KMS-11 (cell line): ENCODE measurements around the gene TEAD1.

ENCODE experiments used
- H2AFZ ChIP-seq: fragments of 200-600 bp; sonication (generic); 2 replicates; pipeline ENCODE4 v1.6.1; 2016; ENCODE audit warnings: antibody characterized with exemption, mixed run types, low read depth
- H3K27ac ChIP-seq: fragments of 200-600 bp; sonication (generic); 2 replicates; pipeline ENCODE4 v1.6.1; 2016; ENCODE audit warnings: mild to moderate bottlenecking, mixed run types
- H3K27me3 ChIP-seq: fragments of 200-600 bp; sonication (generic); 2 replicates; pipeline ENCODE4 v1.6.1; 2017; ENCODE audit warnings: mild to moderate bottlenecking, low read depth, mixed run types, moderate library complexity; ENCODE audit not compliant: insufficient read depth
- H3K36me3 ChIP-seq: fragments of 200-600 bp; sonication (generic); 2 replicates; pipeline ENCODE4 v1.6.1; 2017; ENCODE audit warnings: mild to moderate bottlenecking, mixed run types; ENCODE audit not compliant: insufficient read depth
- H3K4me1 ChIP-seq: fragments of 200-600 bp; sonication (generic); 2 replicates; pipeline ENCODE4 v1.6.1; 2016; ENCODE audit warnings: mild to moderate bottlenecking, low read depth, mixed run types; ENCODE audit not compliant: poor library complexity, severe bottlenecking
- H3K4me2 ChIP-seq: fragments of 200-600 bp; sonication (generic); 2 replicates; pipeline ENCODE4 v1.7.0; 2016; ENCODE audit warnings: mild to moderate bottlenecking, mixed run types
- H3K4me3 ChIP-seq: fragments of 200-600 bp; sonication (generic); IDR thresholded peaks from 2 replicates; pipeline ENCODE4 v1.6.1; 2017; ENCODE audit warnings: low read depth, low read length, mixed read lengths; ENCODE audit not compliant: insufficient read depth
- H3K79me2 ChIP-seq: fragments of 200-600 bp; sonication (generic); 2 replicates; pipeline ENCODE4 v1.6.1; 2016; ENCODE audit warnings: low read depth, mixed run types; ENCODE audit not compliant: insufficient read depth
- H3K9ac ChIP-seq: fragments of 200-600 bp; sonication (generic); 2 replicates; pipeline ENCODE4 v1.6.1; 2016; ENCODE audit warnings: mild to moderate bottlenecking, mixed run types
- H4K20me1 ChIP-seq: fragments of 200-600 bp; sonication (generic); 2 replicates; pipeline ENCODE4 v1.6.1; 2016; ENCODE audit warnings: mild to moderate bottlenecking, mixed run types; ENCODE audit not compliant: insufficient read depth
- CTCF ChIP-seq: fragments of 200-600 bp; sonication (generic); conservative IDR thresholded peaks from 2 replicates; pipeline ENCODE4 v1.6.1; 2017; ENCODE audit warnings: low read depth, mild to moderate bottlenecking, antibody characterized with exemption, low read length, moderate library complexity, mixed read lengths

Gene TEAD1

GRCh38 chr11:12901272-12901671 lies 227.1 kb downstream of the TEAD1 start:
- H3K4me2 ChIP-seq = 0 out of 2 replicates have a peak overlapping the region, but pooled peaks have one; percentile 18

GRCh38 chr11:12901874-12902481 lies 227.8 kb downstream of the TEAD1 start:
- H3K79me2 ChIP-seq = no peaks in the 10 kb centered on the region
- no peak for TF ChIP-seq CTCF
- no peak overlapping the region for H3K4me2 ChIP-seq
- H2AFZ ChIP-seq = no peak overlapping the region
- H3K4me3 ChIP-seq = no peak overlapping the region
- no peaks in the 10 kb centered on the region for H3K27me3 ChIP-seq
- no peaks in the 10 kb centered on the region for H4K20me1 ChIP-seq
- H3K36me3 ChIP-seq = no peaks in the 10 kb centered on the region; the same call in 1 of the 2 replicates
- H3K9ac ChIP-seq = no peak overlapping the region
- peaks cover 20% of the 10 kb centered on the region for H3K4me1 ChIP-seq
- no peak overlapping the region for H3K27ac ChIP-seq

More at GRCh38 chr11:12901272-12901671, 227.1 kb downstream of the TEAD1 start:
- H3K27ac ChIP-seq = no peak overlapping the region
- TF ChIP-seq CTCF = no peak
- H2AFZ ChIP-seq = no peak overlapping the region
- no peaks in the 10 kb centered on the region for H4K20me1 ChIP-seq
- H3K9ac ChIP-seq = no peak overlapping the region
- H3K27me3 ChIP-seq = no peaks in the 10 kb centered on the region
- H3K4me1 ChIP-seq = peaks cover 20% of the 10 kb centered on the region
- H3K36me3 ChIP-seq = no peaks in the 10 kb centered on the region; the same call in 1 of the 2 replicates
- no peak overlapping the region for H3K4me3 ChIP-seq
- H3K79me2 ChIP-seq = no peaks in the 10 kb centered on the region

- H2AFZ ChIP-seq = no peak overlapping the region
- H4K20me1 ChIP-seq = no peaks in the 10 kb centered on the region
- no peaks in the 10 kb centered on the region; the same call in 1 of the 2 replicates for H3K36me3 ChIP-seq
- H3K9ac ChIP-seq = no peak overlapping the region
- no peaks in the 10 kb centered on the region for H3K79me2 ChIP-seq
- H3K4me2 ChIP-seq = no peak overlapping the region
- no peak for TF ChIP-seq CTCF
- peaks cover 20% of the 10 kb centered on the region for H3K4me1 ChIP-seq
- H3K27ac ChIP-seq = no peak overlapping the region
- H3K27me3 ChIP-seq = no peaks in the 10 kb centered on the region
- H3K4me3 ChIP-seq = no peak overlapping the region
These were observed 228.7 kb downstream of the TEAD1 start for GRCh38 chr11:12902791-12903486.

- Histone ChIP-seq H3K36me3 (no peaks in the 10 kb centered on the region), H3K4me1 (peaks cover 14% of the 10 kb centered on the region), H3K4me3 (no peak overlapping the region), H3K27ac (no peak overlapping the region), H4K20me1 (no peaks in the 10 kb centered on the region), H3K79me2 (no peaks in the 10 kb centered on the region), H3K9ac (no peak overlapping the region), H3K27me3 (no peaks in the 10 kb centered on the region), H3K4me2 (no peak overlapping the region), H2AFZ (no peak overlapping the region)
- TF ChIP-seq CTCF = no peak
These were observed 231.2 kb downstream of the TEAD1 start for GRCh38 chr11:12905435-12905834.
